ENCODE results near the gene CDKN2AIPNL.
"Not testable (repeated sequence)": the region's sequence is repeated elsewhere in the genome, so short reads cannot be mapped to it uniquely, and the experiment has no call there.

DNA sequence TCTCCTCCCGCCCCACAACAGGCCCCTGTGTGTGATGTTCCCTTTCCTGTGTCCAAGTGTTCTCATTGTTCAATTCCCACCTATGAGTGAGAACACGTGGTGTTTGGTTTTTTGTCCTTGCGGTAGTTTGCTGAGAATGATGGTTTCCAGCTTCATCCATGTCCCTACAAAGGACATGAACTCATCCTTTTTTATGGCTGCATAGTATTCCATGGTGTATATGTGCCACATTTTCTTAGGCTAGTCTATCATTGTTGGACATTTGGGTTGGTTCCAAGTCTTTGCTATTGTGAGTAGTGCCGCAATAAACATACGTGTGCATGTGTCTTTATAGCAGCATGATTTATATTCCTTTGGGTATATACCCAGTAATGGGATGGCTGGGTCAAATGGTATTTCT lies 38.0 kb downstream of the CDKN2AIPNL start:
- not testable (repeated sequence) for TF ChIP-seq ZNF121 (tag by site-specific recombination; IDR thresholded peaks at IDR 0.05); ZNF501 (tag by site-specific recombination; IDR thresholded peaks at IDR 0.05); ZNF660 (tag by site-specific recombination; IDR thresholded peaks at IDR 0.05); GLIS1 (tag by site-specific recombination; IDR thresholded peaks at IDR 0.05); ZNF274 (IDR thresholded peaks at IDR 0.05; ENCODE audit: low read length); ZNF274 (tag by site-specific recombination; IDR thresholded peaks at IDR 0.05; ENCODE audit: borderline replicate concordance); YY1 (tag by site-specific recombination; IDR thresholded peaks at IDR 0.05); ZNF621 (tag by site-specific recombination; IDR thresholded peaks at IDR 0.05); ZNF571 (tag by site-specific recombination; IDR thresholded peaks at IDR 0.05)
- TF ChIP-seq, protein P1, sequence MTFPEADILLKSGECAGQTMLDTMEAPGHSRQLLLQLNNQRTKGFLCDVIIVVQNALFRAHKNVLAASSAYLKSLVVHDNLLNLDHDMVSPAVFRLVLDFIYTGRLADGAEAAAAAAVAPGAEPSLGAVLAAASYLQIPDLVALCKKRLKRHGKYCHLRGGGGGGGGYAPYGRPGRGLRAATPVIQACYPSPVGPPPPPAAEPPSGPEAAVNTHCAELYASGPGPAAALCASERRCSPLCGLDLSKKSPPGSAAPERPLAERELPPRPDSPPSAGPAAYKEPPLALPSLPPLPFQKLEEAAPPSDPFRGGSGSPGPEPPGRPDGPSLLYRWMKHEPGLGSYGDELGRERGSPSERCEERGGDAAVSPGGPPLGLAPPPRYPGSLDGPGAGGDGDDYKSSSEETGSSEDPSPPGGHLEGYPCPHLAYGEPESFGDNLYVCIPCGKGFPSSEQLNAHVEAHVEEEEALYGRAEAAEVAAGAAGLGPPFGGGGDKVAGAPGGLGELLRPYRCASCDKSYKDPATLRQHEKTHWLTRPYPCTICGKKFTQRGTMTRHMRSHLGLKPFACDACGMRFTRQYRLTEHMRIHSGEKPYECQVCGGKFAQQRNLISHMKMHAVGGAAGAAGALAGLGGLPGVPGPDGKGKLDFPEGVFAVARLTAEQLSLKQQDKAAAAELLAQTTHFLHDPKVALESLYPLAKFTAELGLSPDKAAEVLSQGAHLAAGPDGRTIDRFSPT (tag by site-specific recombination; IDR thresholded peaks at IDR 0.05): not testable (repeated sequence)
- TF ChIP-seq, protein P2, sequence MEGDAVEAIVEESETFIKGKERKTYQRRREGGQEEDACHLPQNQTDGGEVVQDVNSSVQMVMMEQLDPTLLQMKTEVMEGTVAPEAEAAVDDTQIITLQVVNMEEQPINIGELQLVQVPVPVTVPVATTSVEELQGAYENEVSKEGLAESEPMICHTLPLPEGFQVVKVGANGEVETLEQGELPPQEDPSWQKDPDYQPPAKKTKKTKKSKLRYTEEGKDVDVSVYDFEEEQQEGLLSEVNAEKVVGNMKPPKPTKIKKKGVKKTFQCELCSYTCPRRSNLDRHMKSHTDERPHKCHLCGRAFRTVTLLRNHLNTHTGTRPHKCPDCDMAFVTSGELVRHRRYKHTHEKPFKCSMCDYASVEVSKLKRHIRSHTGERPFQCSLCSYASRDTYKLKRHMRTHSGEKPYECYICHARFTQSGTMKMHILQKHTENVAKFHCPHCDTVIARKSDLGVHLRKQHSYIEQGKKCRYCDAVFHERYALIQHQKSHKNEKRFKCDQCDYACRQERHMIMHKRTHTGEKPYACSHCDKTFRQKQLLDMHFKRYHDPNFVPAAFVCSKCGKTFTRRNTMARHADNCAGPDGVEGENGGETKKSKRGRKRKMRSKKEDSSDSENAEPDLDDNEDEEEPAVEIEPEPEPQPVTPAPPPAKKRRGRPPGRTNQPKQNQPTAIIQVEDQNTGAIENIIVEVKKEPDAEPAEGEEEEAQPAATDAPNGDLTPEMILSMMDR (tag by site-specific recombination; IDR thresholded peaks at IDR 0.05): not testable (repeated sequence)
- TF ChIP-seq, protein P3, sequence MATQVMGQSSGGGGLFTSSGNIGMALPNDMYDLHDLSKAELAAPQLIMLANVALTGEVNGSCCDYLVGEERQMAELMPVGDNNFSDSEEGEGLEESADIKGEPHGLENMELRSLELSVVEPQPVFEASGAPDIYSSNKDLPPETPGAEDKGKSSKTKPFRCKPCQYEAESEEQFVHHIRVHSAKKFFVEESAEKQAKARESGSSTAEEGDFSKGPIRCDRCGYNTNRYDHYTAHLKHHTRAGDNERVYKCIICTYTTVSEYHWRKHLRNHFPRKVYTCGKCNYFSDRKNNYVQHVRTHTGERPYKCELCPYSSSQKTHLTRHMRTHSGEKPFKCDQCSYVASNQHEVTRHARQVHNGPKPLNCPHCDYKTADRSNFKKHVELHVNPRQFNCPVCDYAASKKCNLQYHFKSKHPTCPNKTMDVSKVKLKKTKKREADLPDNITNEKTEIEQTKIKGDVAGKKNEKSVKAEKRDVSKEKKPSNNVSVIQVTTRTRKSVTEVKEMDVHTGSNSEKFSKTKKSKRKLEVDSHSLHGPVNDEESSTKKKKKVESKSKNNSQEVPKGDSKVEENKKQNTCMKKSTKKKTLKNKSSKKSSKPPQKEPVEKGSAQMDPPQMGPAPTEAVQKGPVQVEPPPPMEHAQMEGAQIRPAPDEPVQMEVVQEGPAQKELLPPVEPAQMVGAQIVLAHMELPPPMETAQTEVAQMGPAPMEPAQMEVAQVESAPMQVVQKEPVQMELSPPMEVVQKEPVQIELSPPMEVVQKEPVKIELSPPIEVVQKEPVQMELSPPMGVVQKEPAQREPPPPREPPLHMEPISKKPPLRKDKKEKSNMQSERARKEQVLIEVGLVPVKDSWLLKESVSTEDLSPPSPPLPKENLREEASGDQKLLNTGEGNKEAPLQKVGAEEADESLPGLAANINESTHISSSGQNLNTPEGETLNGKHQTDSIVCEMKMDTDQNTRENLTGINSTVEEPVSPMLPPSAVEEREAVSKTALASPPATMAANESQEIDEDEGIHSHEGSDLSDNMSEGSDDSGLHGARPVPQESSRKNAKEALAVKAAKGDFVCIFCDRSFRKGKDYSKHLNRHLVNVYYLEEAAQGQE (tag by site-specific recombination; IDR thresholded peaks at IDR 0.05): not testable (repeated sequence)

Measured in HEK293 (cell line).